HG02571 (cell line): Measurements from ENCODE around the gene PALLD.
"Not testable (repeated sequence)": the region's sequence is repeated elsewhere in the genome, so short reads cannot be mapped to it uniquely, and the experiment has no call there.

Experiments used
- ATAC-seq: cut with Tn5 transposase; IDR thresholded peaks from one replicate; pipeline ENCODE4 v1.9.1; 2021; ENCODE audit warnings: mild to moderate bottlenecking, moderate library complexity; ENCODE audit not compliant: unreplicated experiment

PALLD gene

GRCh38 chr4:168490711-168491110, 6.1 kb upstream of the PALLD start:
- ATAC-seq: no peak

DNA sequence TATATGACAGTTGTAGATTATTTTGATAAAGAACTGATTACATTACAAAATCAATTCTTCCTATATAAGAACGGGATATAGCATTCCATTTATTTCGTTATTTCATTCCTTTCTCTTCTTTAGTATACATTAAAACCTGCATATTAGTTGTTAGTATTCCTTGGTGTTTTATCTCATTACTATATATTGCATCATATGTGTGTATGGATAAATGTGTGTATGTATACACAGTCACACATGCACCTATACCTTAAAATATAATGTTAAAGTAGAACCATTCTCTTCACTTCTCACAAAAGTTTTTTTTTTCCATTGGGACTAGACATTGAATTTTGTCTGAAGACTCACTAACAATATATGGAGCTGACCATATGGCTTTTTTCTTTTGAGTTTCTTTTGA, 5.3 kb upstream of the PALLD start:
- ATAC-seq: no peak

- no peak for ATAC-seq
Measured at GRCh38 chr4:168498251-168498650, 1.4 kb downstream of the PALLD start.

GRCh38 chr4:168499241-168499640, 2.4 kb downstream of the PALLD start:
- ATAC-seq: no peak

DNA sequence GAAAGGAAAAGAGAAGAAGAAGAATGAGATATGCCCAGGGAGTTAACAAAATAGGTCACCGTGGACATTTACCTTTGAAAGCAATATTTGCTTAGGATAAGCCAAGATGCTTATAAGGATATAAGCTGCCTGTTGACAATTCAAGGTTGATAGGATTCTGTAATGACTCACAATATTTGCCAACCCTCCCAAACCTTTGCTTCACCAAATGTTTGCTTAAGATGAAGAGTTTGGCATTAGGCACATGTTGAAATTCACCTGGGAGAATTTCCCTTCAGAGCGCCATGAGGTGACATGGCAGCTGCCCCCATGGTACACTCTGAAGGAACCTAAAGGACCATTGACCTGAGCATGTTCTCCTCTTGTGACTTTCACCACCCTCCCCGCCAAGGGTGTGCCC, 4.6 kb downstream of the PALLD start:
- no peak for ATAC-seq

- ATAC-seq: no peak
Measured at GRCh38 chr4:168502861-168503260, 6.0 kb downstream of the PALLD start.

DNA sequence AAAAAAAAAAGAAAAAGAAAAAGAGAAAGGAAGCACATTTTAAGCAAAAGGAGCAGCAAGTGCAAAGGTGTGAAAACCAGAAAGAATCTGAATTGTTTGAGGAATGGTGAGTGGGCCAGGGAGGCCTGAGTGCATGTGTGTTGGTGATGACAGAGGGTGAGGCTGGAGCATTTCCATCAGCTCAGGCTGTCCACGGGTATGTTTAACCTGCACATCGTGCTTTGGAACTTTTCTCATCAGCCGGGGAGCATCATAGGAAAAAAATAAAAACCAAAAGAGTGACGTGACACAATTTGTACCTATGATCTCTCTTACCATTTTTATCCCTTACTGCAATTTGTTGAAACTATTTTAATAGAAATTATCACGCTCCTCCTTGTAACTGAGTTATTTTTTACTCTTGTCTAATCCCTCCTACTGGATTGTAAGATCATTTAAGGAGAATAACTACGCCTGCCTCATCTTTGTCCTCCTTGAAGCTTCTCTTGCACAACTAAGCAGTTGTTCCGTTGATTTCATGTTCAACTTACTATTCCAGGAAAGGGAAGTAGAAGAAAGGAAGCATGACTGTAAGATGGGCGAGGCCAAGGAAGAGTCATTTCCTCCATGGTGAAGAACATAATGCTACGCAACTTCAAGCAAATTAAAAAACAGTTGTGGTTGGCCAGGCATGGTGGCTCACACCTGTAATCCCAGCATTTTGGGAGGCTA, 7.0 kb downstream of the PALLD start:
- ATAC-seq: no peak

- no peak for ATAC-seq
Measured at GRCh38 chr4:168504526-168504925, 7.7 kb downstream of the PALLD start.

- ATAC-seq: no peak
Measured at GRCh38 chr4:168506014-168506413, 9.2 kb downstream of the PALLD start.

DNA sequence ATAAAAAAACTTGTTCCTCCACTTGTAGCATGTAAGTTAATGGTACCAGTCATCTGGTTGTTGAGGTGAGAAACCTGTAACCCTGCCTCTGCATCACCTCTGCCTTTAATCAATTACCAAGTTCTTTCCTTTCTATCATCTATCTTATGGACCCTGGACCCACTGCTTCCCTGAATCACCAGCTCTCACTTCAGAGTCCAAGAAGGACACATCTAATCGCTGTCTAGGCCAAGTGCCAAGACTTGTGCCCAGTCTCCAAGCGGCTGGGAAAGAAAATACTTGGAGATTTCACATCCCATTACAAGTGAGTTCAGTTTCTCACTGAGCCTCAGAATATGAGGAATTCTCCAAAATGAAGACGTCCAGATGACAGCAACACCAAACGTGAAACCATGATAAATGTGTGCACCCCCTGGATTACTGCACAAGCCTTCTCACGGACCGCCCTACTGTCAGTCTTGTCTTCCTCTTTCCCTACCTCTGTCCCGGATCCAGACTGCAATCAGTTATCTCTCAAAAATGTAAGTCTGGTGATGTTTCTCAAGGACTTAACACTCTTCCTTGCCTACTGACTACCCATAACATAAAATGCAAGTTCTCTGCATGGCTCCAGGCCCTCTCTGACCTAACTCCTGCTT, 10.4 kb downstream of the PALLD start:
- no peak for ATAC-seq

- ATAC-seq: no peak
Measured at GRCh38 chr4:168508683-168509082, 11.8 kb downstream of the PALLD start.

- ATAC-seq: no peak
Measured at GRCh38 chr4:168509786-168510185, 12.9 kb downstream of the PALLD start.

GRCh38 chr4:168511780-168512489, 15.1 kb downstream of the PALLD start:
- ATAC-seq: no peak

DNA sequence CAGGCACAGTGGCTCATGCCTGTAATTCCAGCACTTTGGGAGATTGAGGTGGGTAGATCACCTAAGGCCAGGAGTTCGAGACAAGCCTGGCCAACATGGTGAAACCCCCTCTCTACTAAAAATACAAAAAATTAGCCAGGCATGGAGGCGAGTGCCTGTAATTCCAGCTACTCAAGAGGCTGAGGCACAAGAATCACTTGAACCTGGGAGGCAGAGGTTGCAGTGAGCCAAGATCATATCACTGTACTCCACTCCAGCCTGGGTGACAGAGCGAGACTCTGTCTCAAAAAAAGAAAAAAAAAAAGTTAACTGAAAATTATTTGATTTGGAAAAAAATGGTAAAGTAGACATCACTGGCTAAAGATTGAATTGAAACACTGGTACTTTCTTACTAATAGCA, 17.0 kb downstream of the PALLD start:
- ATAC-seq: not testable (repeated sequence)

DNA sequence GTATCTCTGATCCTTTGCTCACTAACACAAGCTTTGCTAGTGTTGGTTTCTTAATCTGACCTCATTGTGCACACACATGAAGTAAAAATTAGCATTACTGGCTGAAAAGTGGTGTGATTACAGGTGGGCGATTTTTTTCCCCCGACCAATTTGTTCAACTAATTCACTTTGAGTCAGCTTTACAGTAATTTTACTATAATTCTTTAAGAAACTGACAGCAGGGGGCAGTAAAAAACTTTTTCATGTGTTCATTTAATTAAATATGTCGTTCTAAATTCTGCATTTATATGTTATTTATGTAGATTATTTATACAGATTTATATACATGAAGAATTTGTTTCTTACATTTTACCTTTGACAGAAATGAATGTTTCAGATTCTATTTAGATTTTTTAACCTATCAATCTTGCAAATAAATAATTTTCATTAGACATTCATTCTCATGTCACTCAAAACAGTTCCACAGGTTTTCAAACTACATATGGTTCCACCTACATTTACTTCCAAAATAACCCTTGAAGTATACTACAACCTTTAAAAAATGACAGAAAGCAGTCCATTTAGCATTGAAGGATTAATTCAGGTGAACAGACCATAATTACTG, 17.5 kb downstream of the PALLD start:
- no peak for ATAC-seq

DNA sequence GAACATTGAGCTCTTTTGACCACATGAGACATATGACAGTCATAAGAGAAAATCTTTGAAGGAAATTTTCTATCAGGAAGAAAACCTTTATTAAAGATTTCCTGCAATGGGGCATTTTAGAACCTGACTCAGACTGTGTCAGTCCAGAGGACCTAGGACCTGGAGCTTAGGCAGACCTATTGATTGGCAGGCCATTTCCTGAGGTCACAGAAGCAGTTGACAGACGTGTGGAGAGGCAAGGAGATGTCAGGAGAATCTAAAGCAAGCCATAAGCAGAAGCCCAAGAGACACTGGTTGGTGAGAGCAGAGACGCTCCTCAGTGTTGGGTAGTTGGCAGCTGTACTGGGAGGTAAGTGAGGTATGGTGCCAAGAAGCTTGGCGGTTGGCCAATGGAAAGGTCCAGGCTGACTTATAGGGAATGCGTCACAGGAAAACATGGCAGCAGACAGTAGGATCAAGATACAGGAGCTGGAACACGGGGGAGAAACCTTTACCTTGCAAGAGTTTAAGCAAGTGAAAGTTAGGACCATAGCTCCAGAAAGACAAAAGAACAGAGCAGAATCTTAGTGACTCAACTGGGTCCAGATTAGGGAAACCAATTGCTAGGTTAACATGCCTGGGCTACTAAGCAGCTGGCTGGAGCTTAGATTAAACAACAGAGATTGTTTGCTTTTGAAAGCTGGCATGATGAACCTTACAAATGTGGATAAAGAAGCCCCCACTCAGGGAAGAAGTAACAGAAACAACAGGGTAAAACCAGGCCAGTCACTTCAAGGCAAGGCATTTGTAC, 18.6 kb downstream of the PALLD start:
- ATAC-seq: no peak

DNA sequence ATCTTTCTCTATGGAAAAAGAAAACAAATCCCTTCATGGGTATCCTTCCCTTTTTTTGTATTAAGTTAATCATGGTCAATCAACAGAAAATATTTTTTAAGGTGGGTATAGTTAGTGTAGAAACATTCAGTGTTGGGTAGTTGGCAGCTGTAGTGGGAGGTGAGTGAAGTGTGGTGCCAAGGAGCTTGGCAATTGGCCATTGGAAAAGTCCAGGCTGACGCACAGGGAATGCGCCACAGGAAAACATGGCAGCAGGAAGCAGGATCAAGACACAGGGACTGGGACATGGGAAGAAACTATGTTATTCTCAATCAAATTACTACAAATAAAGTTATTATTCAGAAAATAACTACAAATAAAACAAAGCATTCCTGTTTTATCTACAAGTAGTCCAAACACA, 20.0 kb downstream of the PALLD start:
- ATAC-seq: no peak

DNA sequence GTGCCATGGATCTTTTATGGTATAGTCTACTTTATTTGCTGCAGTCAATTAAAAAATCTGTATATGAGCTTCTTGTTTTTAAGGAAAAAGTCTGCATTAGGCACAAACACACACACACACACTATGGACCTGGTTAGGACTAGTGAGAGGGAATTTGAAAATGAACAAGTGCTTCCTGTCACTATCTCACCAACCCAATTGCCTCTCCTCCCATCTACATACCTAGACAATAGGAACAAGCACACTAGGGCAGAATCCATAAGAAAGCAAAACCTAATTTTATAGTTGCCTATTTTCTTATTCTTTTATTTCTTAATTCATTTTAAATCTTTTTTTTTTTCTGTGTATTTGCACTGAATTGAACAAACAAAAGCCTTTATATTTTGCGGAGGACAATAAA, 22.7 kb downstream of the PALLD start:
- no peak for ATAC-seq

GRCh38 chr4:168521721-168522120, 24.9 kb downstream of the PALLD start:
- ATAC-seq: no peak

- ATAC-seq: no peak
Measured at GRCh38 chr4:168522356-168522755, 25.5 kb downstream of the PALLD start.
